Hepatic stellate cell (primary cell): ENCODE measurements around the gene EMILIN3.

Experiments used
- DNase-seq: peaks from one replicate; pipeline ENCODE4 v3.0.0; 2011; ENCODE audit warnings: low spot score

Gene EMILIN3

GRCh38 chr20:41366546-41367392, at the start of gene EMILIN3:
TSS of gene EMILIN3 (minus strand) at chr20:41366818. CDS start at chr20:41366634, 184 bp downstream.
- DNase-seq, result no peak

- no peak for DNase-seq
These were observed 48.6 kb upstream of the EMILIN3 start for GRCh38 chr20:41415191-41415590.

- DNase-seq, result no peak
These were observed 46.6 kb upstream of the EMILIN3 start for GRCh38 chr20:41413169-41413568.

GRCh38 chr20:41412324-41413120, 45.9 kb upstream of the EMILIN3 start:
- DNase-seq, result no peak

GRCh38 chr20:41411391-41411847, 44.8 kb upstream of the EMILIN3 start:
- DNase-seq, result peak; percentile 29

- DNase-seq, result no peak
These were observed 42.4 kb upstream of the EMILIN3 start for GRCh38 chr20:41408986-41409385.

- DNase-seq, result no peak
These were observed 41.7 kb upstream of the EMILIN3 start for GRCh38 chr20:41408156-41408794.

GRCh38 chr20:41407607-41408006, 41.0 kb upstream of the EMILIN3 start:
- no peak for DNase-seq

GRCh38 chr20:41406896-41407444, 40.4 kb upstream of the EMILIN3 start:
- no peak for DNase-seq

- no peak for DNase-seq
These were observed 39.7 kb upstream of the EMILIN3 start for GRCh38 chr20:41406353-41406752.

- no peak for DNase-seq
These were observed 38.8 kb upstream of the EMILIN3 start for GRCh38 chr20:41405436-41405835.

- DNase-seq, result no peak
These were observed 37.0 kb upstream of the EMILIN3 start for GRCh38 chr20:41403604-41404003.

GRCh38 chr20:41398408-41398807, 31.8 kb upstream of the EMILIN3 start:
- no peak for DNase-seq

GRCh38 chr20:41395667-41396664, 29.3 kb upstream of the EMILIN3 start:
- DNase-seq, result no peak

- DNase-seq, result no peak
These were observed 28.5 kb upstream of the EMILIN3 start for GRCh38 chr20:41394931-41395666.

GRCh38 chr20:41394081-41394480, 27.5 kb upstream of the EMILIN3 start:
- DNase-seq, result no peak

- DNase-seq, result no peak
These were observed 27.1 kb upstream of the EMILIN3 start for GRCh38 chr20:41393705-41394066.

GRCh38 chr20:41392871-41393704, 26.5 kb upstream of the EMILIN3 start:
- no peak for DNase-seq

- DNase-seq, result no peak
These were observed 25.7 kb upstream of the EMILIN3 start for GRCh38 chr20:41392295-41392694.
